HG03060 (cell line): Measurements from ENCODE around the gene CSK.

ENCODE experiments used
- ATAC-seq: cut with Tn5 transposase; IDR thresholded peaks from one replicate; pipeline ENCODE4 v1.9.1; 2021; ENCODE audit warnings: low read depth, moderate number of reproducible peaks; ENCODE audit not compliant: unreplicated experiment

CSK gene

GRCh38 chr15:74839526-74840395, 57.9 kb downstream of the CSK start:
- no peak for ATAC-seq

- no peak for ATAC-seq
These were observed 59.2 kb downstream of the CSK start for GRCh38 chr15:74840851-74841775.

DNA sequence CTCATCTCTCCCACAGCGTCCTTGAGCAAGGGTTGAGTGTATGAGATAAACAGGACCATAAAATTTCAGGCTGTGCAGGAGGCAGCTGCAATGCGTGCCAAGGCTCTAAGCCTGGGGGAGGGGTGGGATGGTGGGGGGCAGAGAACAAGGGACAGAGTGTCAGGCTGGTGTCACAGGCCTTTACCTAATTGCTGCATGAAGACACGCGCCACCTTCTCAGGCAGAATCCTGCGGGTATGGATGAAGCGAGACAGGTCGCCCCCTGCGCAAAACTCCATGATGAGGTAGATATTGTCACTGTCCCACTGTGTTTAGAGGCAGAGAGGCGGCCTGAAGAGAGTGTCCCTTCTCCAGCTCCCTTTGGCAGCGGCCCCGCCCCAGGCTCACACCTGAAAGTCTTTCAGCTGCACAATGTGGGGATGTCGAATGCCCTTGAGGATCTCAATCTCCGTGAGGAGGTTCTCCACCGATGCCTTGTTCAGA, 60.1 kb downstream of the CSK start:
- no peak for ATAC-seq

DNA sequence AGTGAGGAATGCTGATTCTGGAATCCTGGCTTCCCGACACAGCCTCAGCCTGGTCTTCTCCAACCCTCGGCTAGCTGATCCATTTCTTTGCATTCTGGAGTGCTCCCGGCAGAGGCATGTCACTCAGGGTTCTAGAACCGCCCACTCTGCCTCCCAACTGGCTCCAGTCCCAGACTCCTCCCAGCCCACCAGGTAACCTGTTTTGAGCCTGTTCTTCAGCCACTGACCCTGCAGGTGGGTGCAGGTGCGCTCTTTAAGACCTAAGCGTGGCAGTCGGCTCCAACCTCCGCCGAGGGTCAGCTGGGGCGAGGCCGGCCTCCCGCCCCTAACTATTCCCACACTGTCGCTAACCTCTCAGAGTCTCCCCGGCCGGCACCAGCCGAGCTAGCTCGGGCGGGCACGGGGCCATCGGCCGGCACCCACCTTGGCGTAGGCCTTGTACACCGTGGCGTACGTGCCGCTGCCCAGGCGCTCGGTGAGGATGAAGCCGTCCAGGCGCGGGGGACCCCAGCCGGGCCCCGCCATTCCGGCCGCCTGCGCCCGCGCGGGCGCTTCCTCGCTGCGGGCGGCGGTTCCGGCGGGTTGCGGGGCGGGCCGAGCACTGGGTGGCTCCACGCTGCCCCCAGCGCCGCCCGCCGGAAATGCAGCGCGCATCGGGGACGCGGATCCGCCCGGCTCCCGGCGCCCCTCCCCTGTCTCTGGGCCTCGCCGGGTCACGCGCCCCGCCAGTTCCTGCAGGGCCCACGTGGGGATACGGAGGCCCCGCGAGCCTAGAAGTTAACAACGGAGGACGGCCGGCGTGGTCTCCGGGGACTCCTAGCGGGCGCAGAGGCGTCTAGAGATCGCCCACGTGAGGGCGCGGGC, 60.9 kb downstream of the CSK start, which contains the start of gene ULK3:
ULK3 (minus strand) TSS at position 576 of the 864 bp plus-strand sequence; CDS start at position 525, 51 bp downstream.
- ATAC-seq, result peak; percentile 51

DNA sequence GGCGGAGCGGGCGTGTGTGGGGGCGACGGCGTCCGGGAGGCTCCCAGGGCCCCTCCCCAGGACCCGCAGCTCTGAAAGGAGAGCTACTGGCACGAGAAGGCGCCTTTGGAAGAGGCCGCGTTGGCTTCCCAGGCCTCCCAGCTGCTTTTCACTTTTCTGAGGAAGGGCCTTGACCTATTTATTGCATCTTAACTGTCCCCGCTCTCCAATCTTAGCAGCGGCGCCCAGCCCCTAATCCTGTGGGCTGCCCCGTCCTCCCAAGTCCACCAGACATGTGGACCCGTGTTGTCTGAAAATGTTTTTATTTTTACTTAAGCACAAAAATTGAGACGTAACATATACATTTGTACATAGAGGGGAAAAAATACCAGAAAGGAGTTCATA, 61.6 kb downstream of the CSK start:
- ATAC-seq, result no peak

GRCh38 chr15:74843891-74844299, 62.0 kb downstream of the CSK start:
- ATAC-seq, result no peak

- no peak for ATAC-seq
These were observed 62.7 kb downstream of the CSK start for GRCh38 chr15:74844319-74845207.

GRCh38 chr15:74845208-74845568, 63.3 kb downstream of the CSK start:
- ATAC-seq, result no peak

DNA sequence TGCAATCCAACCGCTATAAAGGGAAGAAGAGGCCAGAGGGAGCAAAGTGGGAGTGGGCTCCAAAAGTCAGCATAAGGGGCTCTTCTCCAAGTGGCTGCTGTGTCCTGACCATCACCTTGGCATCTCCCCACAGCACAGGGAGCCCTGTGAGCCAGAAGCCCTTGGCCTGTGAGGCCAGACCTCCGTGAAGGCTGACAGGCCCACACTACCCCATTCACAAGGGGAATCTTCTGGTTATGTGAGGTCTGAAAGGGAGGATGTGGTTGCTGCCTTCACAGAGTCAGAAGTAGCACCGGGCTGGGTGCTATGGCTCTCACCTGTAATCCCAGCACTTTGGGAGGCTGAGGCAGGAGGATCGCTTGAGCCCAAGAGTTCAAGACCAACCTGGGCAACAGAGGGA, 63.7 kb downstream of the CSK start:
- ATAC-seq, result no peak

- no peak for ATAC-seq
These were observed 65.6 kb downstream of the CSK start for GRCh38 chr15:74847432-74847831.

GRCh38 chr15:74850393-74850792, 68.5 kb downstream of the CSK start:
- no peak for ATAC-seq

GRCh38 chr15:74851960-74852359, 70.1 kb downstream of the CSK start:
- ATAC-seq, result no peak
